ENCODE results near the gene RET.

The RET gene

DNA sequence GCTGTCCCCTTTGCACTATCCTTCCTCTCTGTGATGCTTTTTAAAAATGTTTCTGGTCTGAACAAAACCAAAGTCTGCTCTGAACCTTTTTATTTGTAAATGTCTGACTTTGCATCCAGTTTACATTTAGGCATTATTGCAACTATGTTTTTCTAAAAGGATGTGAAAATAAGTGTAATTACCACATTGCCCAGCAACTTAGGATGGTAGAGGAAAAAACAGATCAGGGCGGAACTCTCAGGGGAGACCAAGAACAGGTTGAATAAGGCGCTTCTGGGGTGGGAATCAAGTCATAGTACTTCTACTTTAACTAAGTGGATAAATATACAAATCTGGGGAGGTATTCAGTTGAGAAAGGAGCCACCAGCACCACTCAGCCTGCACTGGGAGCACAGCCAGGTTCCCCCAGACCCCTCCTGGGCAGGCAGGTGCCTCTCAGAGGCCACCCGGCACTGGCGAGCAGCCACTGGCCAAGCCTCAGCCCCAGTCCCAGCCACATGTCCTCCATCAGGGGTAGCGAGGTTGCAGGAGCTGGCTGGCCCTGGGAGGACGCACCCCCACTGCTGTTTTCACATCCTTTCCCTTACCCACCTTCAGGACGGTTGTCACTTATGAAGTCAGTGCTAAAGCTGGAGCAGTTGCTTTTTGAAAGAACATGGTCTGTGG, 50.0 kb downstream of the RET start:
- Histone ChIP-seq H3K4me1 (ENCODE audit: control insufficient read depth, insufficient read depth, low read length) (peaks cover 4% of the 10 kb centered on the region; the same call in 1 of the 2 replicates), H3K4me3 (ENCODE audit: low read depth, low read length) (no peak overlapping the region), H3K27ac (ENCODE audit: extremely low read depth, low read depth, low read length) (no peak overlapping the region), H3K36me3 (ENCODE audit: control insufficient read depth in 2 of 2, insufficient read depth in 1 of 2, low read length in 2 of 2) (no peaks in the 10 kb centered on the region), H3K9me3 (ENCODE audit: control insufficient read depth, insufficient read depth, low read depth, low read length) (no peaks in the 10 kb centered on the region)
- ChIA-PET CTCF (no interaction called here), POLR2A (no interaction called here)
- TF ChIP-seq GLIS1 (tag by site-specific recombination; IDR thresholded peaks at IDR 0.05) (peak; percentile 56), KLF7 (tag by site-specific recombination; IDR thresholded peaks at IDR 0.05; ENCODE audit: borderline replicate concordance) (no peak)

DNA sequence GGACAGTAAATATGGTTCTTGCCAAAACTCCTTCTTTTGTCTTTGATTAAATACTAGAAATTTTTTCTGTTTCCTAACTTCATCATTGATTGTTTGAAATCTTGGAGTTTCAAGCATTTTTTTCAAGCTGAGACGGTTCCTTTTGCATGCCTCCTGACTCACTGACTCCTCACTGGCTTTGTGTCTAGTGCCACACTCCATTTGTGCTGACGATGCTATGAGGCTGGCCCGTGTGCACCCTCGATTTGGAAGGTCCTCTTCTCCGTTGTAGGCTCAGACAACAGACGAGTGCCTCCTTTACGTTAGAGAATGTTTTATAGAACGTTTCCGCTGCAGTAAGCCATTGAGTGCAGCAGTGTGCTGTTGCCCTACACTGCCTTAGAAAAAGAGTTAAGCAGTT, 50.6 kb downstream of the RET start:
- TF ChIP-seq, protein P1, sequence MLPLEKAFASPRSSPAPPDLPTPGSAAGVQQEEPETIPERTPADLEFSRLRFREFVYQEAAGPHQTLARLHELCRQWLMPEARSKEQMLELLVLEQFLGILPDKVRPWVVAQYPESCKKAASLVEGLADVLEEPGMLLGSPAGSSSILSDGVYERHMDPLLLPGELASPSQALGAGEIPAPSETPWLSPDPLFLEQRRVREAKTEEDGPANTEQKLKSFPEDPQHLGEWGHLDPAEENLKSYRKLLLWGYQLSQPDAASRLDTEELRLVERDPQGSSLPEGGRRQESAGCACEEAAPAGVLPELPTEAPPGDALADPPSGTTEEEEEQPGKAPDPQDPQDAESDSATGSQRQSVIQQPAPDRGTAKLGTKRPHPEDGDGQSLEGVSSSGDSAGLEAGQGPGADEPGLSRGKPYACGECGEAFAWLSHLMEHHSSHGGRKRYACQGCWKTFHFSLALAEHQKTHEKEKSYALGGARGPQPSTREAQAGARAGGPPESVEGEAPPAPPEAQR (tag by site-specific recombination; IDR thresholded peaks at IDR 0.05) = no peak
- TF ChIP-seq ZXDB (tag by site-specific recombination; IDR thresholded peaks at IDR 0.05) (no peak), GLI4 (tag by site-specific recombination; IDR thresholded peaks at IDR 0.05) (no peak), ZNF2 (tag by site-specific recombination; IDR thresholded peaks at IDR 0.05) (no peak), ZNF341 (tag by site-specific recombination; IDR thresholded peaks at IDR 0.05; ENCODE audit: low read depth) (no peak), ZNF585B (tag by site-specific recombination; IDR thresholded peaks at IDR 0.05) (no peak), ZNF544 (tag by site-specific recombination; IDR thresholded peaks at IDR 0.05) (no peak), ZNF146 (tag by site-specific recombination; IDR thresholded peaks at IDR 0.05) (no peak), ZNF596 (tag by site-specific recombination; IDR thresholded peaks at IDR 0.05) (no peak), SP2 (tag by site-specific recombination; IDR thresholded peaks at IDR 0.05) (no peak)
- TF ChIP-seq, protein P2, sequence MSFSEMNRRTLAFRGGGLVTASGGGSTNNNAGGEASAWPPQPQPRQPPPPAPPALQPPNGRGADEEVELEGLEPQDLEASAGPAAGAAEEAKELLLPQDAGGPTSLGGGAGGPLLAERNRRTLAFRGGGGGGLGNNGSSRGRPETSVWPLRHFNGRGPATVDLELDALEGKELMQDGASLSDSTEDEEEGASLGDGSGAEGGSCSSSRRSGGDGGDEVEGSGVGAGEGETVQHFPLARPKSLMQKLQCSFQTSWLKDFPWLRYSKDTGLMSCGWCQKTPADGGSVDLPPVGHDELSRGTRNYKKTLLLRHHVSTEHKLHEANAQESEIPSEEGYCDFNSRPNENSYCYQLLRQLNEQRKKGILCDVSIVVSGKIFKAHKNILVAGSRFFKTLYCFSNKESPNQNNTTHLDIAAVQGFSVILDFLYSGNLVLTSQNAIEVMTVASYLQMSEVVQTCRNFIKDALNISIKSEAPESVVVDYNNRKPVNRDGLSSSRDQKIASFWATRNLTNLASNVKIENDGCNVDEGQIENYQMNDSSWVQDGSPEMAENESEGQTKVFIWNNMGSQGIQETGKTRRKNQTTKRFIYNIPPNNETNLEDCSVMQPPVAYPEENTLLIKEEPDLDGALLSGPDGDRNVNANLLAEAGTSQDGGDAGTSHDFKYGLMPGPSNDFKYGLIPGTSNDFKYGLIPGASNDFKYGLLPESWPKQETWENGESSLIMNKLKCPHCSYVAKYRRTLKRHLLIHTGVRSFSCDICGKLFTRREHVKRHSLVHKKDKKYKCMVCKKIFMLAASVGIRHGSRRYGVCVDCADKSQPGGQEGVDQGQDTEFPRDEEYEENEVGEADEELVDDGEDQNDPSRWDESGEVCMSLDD (tag by site-specific recombination; IDR thresholded peaks at IDR 0.05) = no peak
- Histone ChIP-seq H3K27ac (ENCODE audit: extremely low read depth, low read depth, low read length) (no peak overlapping the region), H3K4me1 (ENCODE audit: control insufficient read depth, insufficient read depth, low read length) (peaks cover 4% of the 10 kb centered on the region; the same call in 1 of the 2 replicates), H3K9me3 (ENCODE audit: control insufficient read depth, insufficient read depth, low read depth, low read length) (no peaks in the 10 kb centered on the region), H3K36me3 (ENCODE audit: control insufficient read depth in 2 of 2, insufficient read depth in 1 of 2, low read length in 2 of 2) (no peaks in the 10 kb centered on the region), H3K4me3 (ENCODE audit: low read depth, low read length) (no peak overlapping the region)
- ChIA-PET CTCF (interaction anchor here (0.6 to 0.7 kb wide), 2 partner anchors 261 to 699 kb away, joined by 3 read pairs; no protein-coding TSS in a partner anchor), POLR2A (no interaction called here)

DNA sequence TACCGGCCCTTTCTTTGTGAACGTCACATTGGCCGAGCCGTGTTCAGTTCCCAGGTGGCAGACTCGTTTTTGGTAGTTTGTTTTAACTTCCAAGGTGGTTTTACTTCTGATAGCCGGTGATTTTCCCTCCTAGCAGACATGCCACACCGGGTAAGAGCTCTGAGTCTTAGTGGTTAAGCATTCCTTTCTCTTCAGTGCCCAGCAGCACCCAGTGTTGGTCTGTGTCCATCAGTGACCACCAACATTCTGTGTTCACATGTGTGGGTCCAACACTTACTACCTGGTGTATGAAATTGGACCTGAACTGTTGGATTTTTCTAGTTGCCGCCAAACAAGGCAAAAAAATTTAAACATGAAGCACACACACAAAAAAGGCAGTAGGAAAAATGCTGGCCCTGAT, 51.5 kb downstream of the RET start:
- no peak overlapping the region for H3K4me3 ChIP-seq (ENCODE audit: low read depth, low read length)
- no peak overlapping the region for H3K27ac ChIP-seq (ENCODE audit: extremely low read depth, low read depth, low read length)
- TF ChIP-seq ZNF248 (tag by site-specific recombination; IDR thresholded peaks at IDR 0.05) (no peak), SP3 (tag by site-specific recombination; IDR thresholded peaks at IDR 0.05) (no peak), SETDB1 (IDR thresholded peaks at IDR 0.05; ENCODE audit: insufficient read length, low read length) (no peak), ZNF394 (tag by site-specific recombination; IDR thresholded peaks at IDR 0.05; ENCODE audit: borderline replicate concordance) (no peak)
- TF ChIP-seq, protein P3, sequence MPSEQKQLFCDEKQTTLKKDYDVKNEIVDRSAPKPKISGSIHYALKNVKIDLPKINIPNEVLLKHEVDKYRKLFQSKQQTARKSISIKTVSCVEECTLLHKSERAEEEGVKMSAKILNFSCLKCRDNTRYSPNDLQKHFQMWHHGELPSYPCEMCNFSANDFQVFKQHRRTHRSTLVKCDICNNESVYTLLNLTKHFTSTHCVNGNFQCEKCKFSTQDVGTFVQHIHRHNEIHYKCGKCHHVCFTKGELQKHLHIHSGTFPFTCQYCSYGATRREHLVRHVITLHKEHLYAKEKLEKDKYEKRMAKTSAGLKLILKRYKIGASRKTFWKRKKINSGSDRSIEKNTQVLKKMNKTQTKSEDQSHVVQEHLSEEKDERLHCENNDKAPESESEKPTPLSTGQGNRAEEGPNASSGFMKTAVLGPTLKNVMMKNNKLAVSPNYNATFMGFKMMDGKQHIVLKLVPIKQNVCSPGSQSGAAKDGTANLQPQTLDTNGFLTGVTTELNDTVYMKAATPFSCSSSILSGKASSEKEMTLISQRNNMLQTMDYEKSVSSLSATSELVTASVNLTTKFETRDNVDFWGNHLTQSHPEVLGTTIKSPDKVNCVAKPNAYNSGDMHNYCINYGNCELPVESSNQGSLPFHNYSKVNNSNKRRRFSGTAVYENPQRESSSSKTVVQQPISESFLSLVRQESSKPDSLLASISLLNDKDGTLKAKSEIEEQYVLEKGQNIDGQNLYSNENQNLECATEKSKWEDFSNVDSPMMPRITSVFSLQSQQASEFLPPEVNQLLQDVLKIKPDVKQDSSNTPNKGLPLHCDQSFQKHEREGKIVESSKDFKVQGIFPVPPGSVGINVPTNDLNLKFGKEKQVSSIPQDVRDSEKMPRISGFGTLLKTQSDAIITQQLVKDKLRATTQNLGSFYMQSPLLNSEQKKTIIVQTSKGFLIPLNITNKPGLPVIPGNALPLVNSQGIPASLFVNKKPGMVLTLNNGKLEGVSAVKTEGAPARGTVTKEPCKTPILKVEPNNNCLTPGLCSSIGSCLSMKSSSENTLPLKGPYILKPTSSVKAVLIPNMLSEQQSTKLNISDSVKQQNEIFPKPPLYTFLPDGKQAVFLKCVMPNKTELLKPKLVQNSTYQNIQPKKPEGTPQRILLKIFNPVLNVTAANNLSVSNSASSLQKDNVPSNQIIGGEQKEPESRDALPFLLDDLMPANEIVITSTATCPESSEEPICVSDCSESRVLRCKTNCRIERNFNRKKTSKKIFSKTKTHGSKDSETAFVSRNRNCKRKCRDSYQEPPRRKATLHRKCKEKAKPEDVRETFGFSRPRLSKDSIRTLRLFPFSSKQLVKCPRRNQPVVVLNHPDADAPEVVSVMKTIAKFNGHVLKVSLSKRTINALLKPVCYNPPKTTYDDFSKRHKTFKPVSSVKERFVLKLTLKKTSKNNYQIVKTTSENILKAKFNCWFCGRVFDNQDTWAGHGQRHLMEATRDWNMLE (tag by site-specific recombination; conservative IDR thresholded peaks at IDR 0.05; ENCODE audit: low read depth) = no peak
- TF ChIP-seq, protein P4, sequence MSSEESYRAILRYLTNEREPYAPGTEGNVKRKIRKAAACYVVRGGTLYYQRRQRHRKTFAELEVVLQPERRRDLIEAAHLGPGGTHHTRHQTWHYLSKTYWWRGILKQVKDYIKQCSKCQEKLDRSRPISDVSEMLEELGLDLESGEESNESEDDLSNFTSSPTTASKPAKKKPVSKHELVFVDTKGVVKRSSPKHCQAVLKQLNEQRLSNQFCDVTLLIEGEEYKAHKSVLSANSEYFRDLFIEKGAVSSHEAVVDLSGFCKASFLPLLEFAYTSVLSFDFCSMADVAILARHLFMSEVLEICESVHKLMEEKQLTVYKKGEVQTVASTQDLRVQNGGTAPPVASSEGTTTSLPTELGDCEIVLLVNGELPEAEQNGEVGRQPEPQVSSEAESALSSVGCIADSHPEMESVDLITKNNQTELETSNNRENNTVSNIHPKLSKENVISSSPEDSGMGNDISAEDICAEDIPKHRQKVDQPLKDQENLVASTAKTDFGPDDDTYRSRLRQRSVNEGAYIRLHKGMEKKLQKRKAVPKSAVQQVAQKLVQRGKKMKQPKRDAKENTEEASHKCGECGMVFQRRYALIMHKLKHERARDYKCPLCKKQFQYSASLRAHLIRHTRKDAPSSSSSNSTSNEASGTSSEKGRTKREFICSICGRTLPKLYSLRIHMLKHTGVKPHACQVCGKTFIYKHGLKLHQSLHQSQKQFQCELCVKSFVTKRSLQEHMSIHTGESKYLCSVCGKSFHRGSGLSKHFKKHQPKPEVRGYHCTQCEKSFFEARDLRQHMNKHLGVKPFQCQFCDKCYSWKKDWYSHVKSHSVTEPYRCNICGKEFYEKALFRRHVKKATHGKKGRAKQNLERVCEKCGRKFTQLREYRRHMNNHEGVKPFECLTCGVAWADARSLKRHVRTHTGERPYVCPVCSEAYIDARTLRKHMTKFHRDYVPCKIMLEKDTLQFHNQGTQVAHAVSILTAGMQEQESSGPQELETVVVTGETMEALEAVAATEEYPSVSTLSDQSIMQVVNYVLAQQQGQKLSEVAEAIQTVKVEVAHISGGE (tag by site-specific recombination; conservative IDR thresholded peaks at IDR 0.05; ENCODE audit: low read depth) = no peak
- ChIA-PET POLR2A (no interaction called here), CTCF (no interaction called here)
- no peaks in the 10 kb centered on the region for H3K9me3 ChIP-seq (ENCODE audit: control insufficient read depth, insufficient read depth, low read depth, low read length)
- H3K4me1 ChIP-seq (ENCODE audit: control insufficient read depth, insufficient read depth, low read length) = peaks cover 4% of the 10 kb centered on the region; the same call in 1 of the 2 replicates
- no peaks in the 10 kb centered on the region for H3K36me3 ChIP-seq (ENCODE audit: control insufficient read depth in 2 of 2, insufficient read depth in 1 of 2, low read length in 2 of 2)

Data from HEK293 (cell line).